H1 (cell line): ENCODE data around the gene NR5A1.

Source experiments
- BRCA1 ChIP-seq: IDR thresholded peaks from 2 replicates; pipeline ENCODE4 v1.6.1; 2012; ENCODE audit warnings: low read depth, low read length, improper control_type of control experiment
- POLR2AphosphoS5 ChIP-seq: IDR thresholded peaks from 2 replicates; pipeline ENCODE4 v1.6.1; 2011; ENCODE audit warnings: low read depth, low read length
- RXRA ChIP-seq: IDR thresholded peaks from 2 replicates; pipeline ENCODE4 v1.6.1; 2011; ENCODE audit warnings: low read depth, mild to moderate bottlenecking, low read length, moderate library complexity; ENCODE audit not compliant: insufficient read depth
- SAP30 ChIP-seq: fragments of 300-600 bp; sonication (generic); IDR thresholded peaks from 2 replicates; pipeline ENCODE4 v1.7.1; 2012; ENCODE audit warnings: low read length, moderate library complexity, mild to moderate bottlenecking, inconsistent platforms; ENCODE audit not compliant: insufficient read depth, insufficient replicate concordance
- SP1 ChIP-seq: IDR thresholded peaks from 2 replicates; pipeline ENCODE4 v1.6.1; 2011; ENCODE audit warnings: low read depth, low read length
- YY1 ChIP-seq: IDR thresholded peaks from 2 replicates; pipeline ENCODE4 v1.6.1; 2011; ENCODE audit warnings: low read depth, mild to moderate bottlenecking, low read length

- TF ChIP-seq YY1 (no peak), SAP30 (no peak), BRCA1 (no peak), RXRA (no peak), SP1 (no peak), POLR2AphosphoS5 (no peak)
Observed at GRCh38 chr9:124441291-124441690, 65.9 kb downstream of the NR5A1 start.
